ENCODE results near the gene CCDC120. TPM values are rescaled to one million over a fixed set of nuclear protein-coding genes. Genes with fewer than 3 reads are reported as not detected.

CCDC120 gene
- total RNA-seq, 1 donor from 2014 or later, result 4.0 TPM

DNA sequence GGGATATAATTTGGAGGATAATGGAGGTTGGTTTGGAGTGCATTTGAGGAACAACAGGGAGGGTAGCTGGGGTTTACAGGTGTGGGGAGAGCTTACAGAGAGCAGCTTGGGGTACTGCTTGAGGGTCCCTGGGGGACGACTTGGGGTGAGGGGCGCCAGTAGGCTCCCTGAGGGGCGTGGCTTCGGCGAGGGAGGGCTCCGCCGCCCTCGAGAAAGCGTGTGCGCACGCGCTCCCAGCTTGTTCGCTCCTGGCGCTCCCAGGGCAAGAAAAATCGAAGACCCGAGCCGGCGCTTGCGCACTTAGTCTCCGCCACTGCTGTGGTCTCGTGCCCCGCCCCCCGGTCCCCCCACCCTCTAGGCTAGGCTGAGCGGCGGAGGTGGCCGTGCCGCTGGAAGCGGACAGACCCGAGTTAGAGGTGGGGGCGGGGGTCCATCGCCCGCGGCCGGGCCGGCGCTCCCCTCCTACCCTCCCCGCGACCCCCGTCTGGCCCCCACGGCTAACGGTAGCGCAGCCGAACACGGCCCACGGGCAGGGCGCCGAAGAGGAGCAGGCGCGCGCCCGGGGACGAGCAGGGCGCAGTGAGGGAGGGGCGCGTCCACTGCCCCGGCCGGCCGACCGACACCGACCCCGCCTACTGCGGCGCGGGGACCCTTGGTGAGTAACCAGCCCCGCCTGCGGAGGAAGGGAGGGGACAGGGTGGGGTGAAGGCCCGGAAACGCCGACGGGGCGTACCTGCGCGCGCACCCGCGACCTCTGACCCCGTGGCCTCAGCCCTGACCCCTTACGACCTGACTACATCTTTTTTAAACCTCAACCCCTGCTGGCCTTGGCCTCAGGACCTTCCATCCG is 5.4 kb upstream of the CCDC120 start:
- H3K4me3 ChIP-seq (ENCODE audit: low read depth, low read length), result peak overlapping the region; percentile 59
- no peak for DNase-seq (ENCODE audit: low read depth)
- TF ChIP-seq, protein P1, sequence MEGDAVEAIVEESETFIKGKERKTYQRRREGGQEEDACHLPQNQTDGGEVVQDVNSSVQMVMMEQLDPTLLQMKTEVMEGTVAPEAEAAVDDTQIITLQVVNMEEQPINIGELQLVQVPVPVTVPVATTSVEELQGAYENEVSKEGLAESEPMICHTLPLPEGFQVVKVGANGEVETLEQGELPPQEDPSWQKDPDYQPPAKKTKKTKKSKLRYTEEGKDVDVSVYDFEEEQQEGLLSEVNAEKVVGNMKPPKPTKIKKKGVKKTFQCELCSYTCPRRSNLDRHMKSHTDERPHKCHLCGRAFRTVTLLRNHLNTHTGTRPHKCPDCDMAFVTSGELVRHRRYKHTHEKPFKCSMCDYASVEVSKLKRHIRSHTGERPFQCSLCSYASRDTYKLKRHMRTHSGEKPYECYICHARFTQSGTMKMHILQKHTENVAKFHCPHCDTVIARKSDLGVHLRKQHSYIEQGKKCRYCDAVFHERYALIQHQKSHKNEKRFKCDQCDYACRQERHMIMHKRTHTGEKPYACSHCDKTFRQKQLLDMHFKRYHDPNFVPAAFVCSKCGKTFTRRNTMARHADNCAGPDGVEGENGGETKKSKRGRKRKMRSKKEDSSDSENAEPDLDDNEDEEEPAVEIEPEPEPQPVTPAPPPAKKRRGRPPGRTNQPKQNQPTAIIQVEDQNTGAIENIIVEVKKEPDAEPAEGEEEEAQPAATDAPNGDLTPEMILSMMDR (conservative IDR thresholded peaks at IDR 0.05; ENCODE audit: low read depth, low read length), result no peak

DNA sequence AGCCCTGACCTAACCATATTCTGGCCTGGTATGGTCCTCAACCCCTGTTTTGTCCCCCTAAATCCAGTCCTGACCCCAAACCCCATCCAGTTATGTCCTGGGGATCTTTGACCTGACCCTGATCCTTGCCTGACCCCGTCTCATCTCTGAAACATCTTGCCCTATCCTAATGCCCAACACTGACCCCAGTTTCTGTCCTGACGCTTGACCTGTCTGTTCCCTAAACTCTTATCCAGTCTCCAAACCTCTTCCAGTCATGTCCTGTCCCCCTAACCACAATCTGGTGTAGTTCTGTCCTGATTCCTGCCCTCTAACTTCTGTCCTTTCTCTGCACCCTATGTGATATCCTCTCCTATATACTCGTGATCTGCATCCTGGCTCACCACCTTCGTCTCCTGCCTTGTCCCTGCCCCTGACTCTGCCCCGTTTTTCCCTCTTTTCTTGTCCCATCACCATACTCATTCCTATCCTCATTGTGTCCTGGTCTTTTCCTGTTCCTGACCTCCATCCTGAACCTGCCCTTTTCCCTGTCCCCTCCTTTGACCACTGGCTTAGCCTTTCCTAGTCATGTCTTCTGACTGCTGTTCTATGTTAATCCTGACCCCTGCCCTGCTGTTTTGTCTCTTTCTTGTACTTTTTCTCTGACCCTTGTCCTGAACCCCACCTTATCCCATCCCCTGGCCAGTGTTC is 4.6 kb upstream of the CCDC120 start:
- H3K4me3 ChIP-seq (ENCODE audit: low read depth, low read length), result peak overlapping the region; percentile 59
- TF ChIP-seq, protein P1 (conservative IDR thresholded peaks at IDR 0.05; ENCODE audit: low read depth, low read length), result no peak
- no peak for DNase-seq (ENCODE audit: low read depth)

DNA sequence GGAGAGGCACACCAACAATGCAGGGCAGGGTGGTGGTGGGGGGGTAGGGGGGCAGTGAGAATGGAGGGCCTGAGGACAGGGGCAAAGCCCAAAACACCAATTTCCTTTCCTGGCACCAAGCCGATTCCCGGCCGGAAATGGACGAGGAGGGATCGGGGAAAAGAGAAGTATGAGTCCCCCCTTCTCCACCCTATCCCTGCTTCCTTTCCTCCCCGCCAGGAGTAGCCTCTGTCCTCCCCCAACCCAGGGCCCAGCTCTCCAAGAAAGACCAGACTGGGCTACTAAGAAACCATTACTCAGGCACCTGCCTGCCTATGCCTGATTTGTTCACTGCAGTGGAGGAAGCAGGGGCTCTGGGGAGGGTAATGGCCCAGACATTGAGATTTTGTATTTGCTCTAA is 402 bp downstream of the CCDC120 start:
- TF ChIP-seq, protein P1 (conservative IDR thresholded peaks at IDR 0.05; ENCODE audit: low read depth, low read length), result no peak
- H3K4me3 ChIP-seq (ENCODE audit: low read depth, low read length), result peak overlapping the region; percentile 73
- no peak for DNase-seq (ENCODE audit: low read depth)

DNA sequence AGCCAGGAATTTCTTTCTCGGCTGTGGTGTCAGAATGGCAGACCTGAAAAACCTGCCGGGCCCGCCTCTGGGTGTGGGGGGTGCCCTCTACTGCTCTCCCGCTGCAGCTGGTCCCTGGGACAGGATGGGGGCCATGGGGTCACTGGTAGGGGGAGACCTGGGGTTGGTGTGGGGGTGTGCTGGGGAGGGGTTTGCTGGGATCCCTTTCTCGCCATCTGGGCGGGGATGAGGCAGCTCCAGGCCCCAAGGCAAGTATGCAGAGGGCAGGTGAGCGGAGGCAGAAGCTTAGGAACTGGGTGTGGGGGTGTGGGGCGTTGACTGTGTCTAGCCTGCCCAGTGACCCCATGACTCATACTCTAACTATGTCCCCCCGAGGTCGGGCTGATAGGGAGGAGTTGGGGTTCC is 884 bp downstream of the CCDC120 start:
- DNase-seq (ENCODE audit: low read depth), result no peak
- TF ChIP-seq, protein P1 (conservative IDR thresholded peaks at IDR 0.05; ENCODE audit: low read depth, low read length), result no peak
- peak overlapping the region; percentile 73 for H3K4me3 ChIP-seq (ENCODE audit: low read depth, low read length)

- DNase-seq (ENCODE audit: low read depth), result no peak
- H3K4me3 ChIP-seq (ENCODE audit: low read depth, low read length), result no peak overlapping the region
- TF ChIP-seq, protein P1 (conservative IDR thresholded peaks at IDR 0.05; ENCODE audit: low read depth, low read length), result no peak
Observed at GRCh38 chrX:49060914-49061313, 2.1 kb downstream of the CCDC120 start.

DNA sequence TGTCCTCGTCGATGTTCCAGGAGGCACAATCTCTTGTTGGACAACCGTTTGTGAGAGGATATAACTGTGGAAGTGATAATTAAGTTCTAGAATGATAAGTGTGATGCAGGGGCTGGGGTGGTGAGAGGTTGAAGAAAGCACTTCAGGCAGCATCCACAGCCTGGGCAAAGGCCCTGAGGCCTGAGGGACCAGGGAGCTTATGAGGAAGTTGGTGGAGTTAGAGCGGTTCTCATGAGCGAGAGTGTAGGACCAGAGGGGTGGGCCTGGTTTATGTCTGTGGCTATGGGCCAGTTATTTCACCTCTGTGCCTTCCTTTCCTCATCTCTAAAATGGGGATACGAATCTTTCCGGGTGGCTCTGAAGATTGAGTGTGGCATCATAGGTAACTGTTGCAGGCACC is 2.7 kb downstream of the CCDC120 start:
- no peak overlapping the region for H3K4me3 ChIP-seq (ENCODE audit: low read depth, low read length)
- DNase-seq (ENCODE audit: low read depth), result no peak
- TF ChIP-seq, protein P1 (conservative IDR thresholded peaks at IDR 0.05; ENCODE audit: low read depth, low read length), result no peak

Measured in epithelial cell of proximal tubule (primary cell).